MCF 10A (cell line): ENCODE data around the gene DNAH10. TPM values are rescaled to one million over a fixed set of nuclear protein-coding genes. Genes with fewer than 3 reads are reported as not detected.

Source experiments
- BruUV-seq: library from RNA; stranded (reverse); fragments of 400-500 nt; replicated peaks from 2 replicates; lab custom pipeline; 2021; lab: Mats Ljungman, UMichigan
- CTCF ChIA-PET: fragments of 300-600 bp; sonication (Branson Sonifier 250); formaldehyde crosslinking; extraction: SDS; loops from one replicate; lab custom pipeline; 2021; ENCODE audit warnings: antibody characterized with exemption, inconsistent platforms; lab: Yijun Ruan, JAX
- POLR2A ChIA-PET: fragments of 300-600, 350-650 bp; sonication (Branson Sonifier 250); formaldehyde crosslinking; extraction: SDS; loops from one replicate; lab custom pipeline; 2020; ENCODE audit warnings: antibody characterized with exemption, inconsistent platforms; lab: Yijun Ruan, JAX
- DNase-seq: peaks from one replicate; pipeline ENCODE4 v3.0.0-alpha.2; 2018; ENCODE audit not compliant: unreplicated experiment
- H3K27ac Mint-ChIP-seq: one replicate; pipeline ENCODE4 v1.8.0; 2022; ENCODE audit warnings: mild to moderate bottlenecking, low read depth, mixed read lengths; ENCODE audit not compliant: unreplicated experiment
- H3K27me3 Mint-ChIP-seq: one replicate; pipeline ENCODE4 v1.8.0; 2022; ENCODE audit warnings: mixed read lengths; ENCODE audit not compliant: insufficient read depth, unreplicated experiment
- H3K36me3 Mint-ChIP-seq: one replicate; pipeline ENCODE4 v1.8.0; 2022; ENCODE audit warnings: mild to moderate bottlenecking, moderate library complexity, mixed read lengths; ENCODE audit not compliant: insufficient read depth, unreplicated experiment
- H3K4me1 Mint-ChIP-seq: one replicate; pipeline ENCODE4 v1.8.0; 2022; ENCODE audit warnings: mixed read lengths; ENCODE audit not compliant: insufficient read depth, unreplicated experiment
- H3K4me3 Mint-ChIP-seq: one replicate; pipeline ENCODE4 v1.8.0; 2022; ENCODE audit warnings: mild to moderate bottlenecking, moderate library complexity, mixed read lengths; ENCODE audit not compliant: unreplicated experiment
- H3K9me3 Mint-ChIP-seq: one replicate; pipeline ENCODE4 v1.8.0; 2022; ENCODE audit warnings: mixed read lengths; ENCODE audit not compliant: unreplicated experiment
- CTCF ChIP-seq: fragments of 200-600 bp; IDR thresholded peaks from one replicate; pipeline ENCODE4 v1.8.0; 2022; ENCODE audit warnings: antibody characterized with exemption, mild to moderate bottlenecking; ENCODE audit not compliant: unreplicated experiment
- intact Hi-C: fragments of 100-400 bp; cut with micrococcal nuclease; formaldehyde crosslinking; loops from 2 replicates; pipeline ENCODE4 v1.14.1; 2022
- total RNA-seq: library from RNA; stranded (reverse); gene quantifications from 2 replicates; pipeline ENCODE4 v1.2.3, GENCODE V29; 2022

Gene DNAH10
- total RNA-seq, 1 experiment from 2014 or later, result 0.21 TPM

GRCh38 chr12:123939716-123940626 is 177.9 kb downstream of the DNAH10 start:
- Mint-ChIP-seq H3K27me3 (no peaks in the 10 kb centered on the region), H3K9me3 (no peaks in the 10 kb centered on the region), H3K4me3 (no peak overlapping the region), H3K4me1 (peaks cover 6% of the 10 kb centered on the region), H3K36me3 (peaks cover 7% of the 10 kb centered on the region), H3K27ac (no peak overlapping the region)
- no peak for DNase-seq
- TF ChIP-seq CTCF, result no peak
- ChIA-PET POLR2A (no interaction called here), CTCF (interaction anchor here (0.6 kb wide), 1 partner anchor 161 kb away, joined by 3 read pairs; no protein-coding TSS in a partner anchor)
- intact Hi-C loops, result no loop called here
- BruUV-seq, result no TSS peak

GRCh38 chr12:123940627-123940966 is 178.5 kb downstream of the DNAH10 start:
- Mint-ChIP-seq H3K4me3 (no peak overlapping the region), H3K36me3 (peaks cover 7% of the 10 kb centered on the region), H3K27me3 (no peaks in the 10 kb centered on the region), H3K4me1 (peaks cover 6% of the 10 kb centered on the region), H3K27ac (no peak overlapping the region), H3K9me3 (no peaks in the 10 kb centered on the region)
- intact Hi-C loops, result no loop called here
- TF ChIP-seq CTCF, result no peak
- BruUV-seq, result no TSS peak
- DNase-seq, result no peak
- CTCF ChIA-PET, result interaction anchor here (0.6 kb wide), 1 partner anchor 162 kb away, joined by 3 read pairs; no protein-coding TSS in a partner anchor
- POLR2A ChIA-PET, result interaction anchor here (0.6 kb wide), 1 partner anchor 708 kb away, joined by 5 read pairs; the partner anchor contains the start of genes MPHOSPH9 and MTRFR

GRCh38 chr12:123941000-123941399 is 178.9 kb downstream of the DNAH10 start:
- ChIA-PET POLR2A (interaction anchor here (0.6 kb wide), 1 partner anchor 708 kb away, joined by 5 read pairs; the partner anchor contains the start of genes MPHOSPH9 and MTRFR), CTCF (interaction anchor here (0.6 kb wide), 1 partner anchor 162 kb away, joined by 3 read pairs; no protein-coding TSS in a partner anchor)
- no TSS peak for BruUV-seq
- no peak for DNase-seq
- TF ChIP-seq CTCF, result no peak
- Mint-ChIP-seq H3K36me3 (peaks cover 7% of the 10 kb centered on the region), H3K4me1 (peaks cover 6% of the 10 kb centered on the region), H3K9me3 (no peaks in the 10 kb centered on the region), H3K27ac (no peak overlapping the region), H3K27me3 (no peaks in the 10 kb centered on the region), H3K4me3 (no peak overlapping the region)
- intact Hi-C loops, result no loop called here

DNA sequence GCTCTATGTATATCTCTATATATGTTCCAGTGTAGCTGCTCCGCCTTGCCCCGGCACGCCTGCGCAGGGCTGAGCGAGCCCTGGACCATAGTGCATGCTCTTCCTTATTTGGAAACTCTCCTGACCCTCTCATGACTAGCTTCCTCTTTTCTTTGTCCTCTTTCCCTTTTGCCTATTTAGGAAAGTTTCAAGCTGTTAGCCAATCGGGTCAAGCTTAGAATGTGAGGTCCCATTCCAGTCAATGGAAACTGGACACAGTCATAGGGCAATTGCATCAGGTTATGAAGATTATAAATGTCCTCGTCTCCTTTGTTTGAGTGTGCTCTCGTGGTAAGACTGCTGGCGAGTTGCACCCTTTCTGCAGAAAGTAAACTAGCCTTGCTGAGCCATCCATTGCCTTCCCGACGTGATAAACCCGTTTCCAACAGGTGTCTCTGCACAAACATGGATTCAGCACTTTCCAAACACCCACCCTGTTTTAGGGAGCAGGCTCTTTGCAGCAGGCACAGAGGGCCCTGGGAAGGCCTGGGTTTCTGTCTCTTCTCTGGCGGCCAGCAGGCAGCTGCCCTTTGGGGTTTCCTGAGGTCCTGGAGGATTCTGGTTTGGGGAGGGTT is 179.6 kb downstream of the DNAH10 start:
- DNase-seq, result peak; percentile 4
- CTCF ChIA-PET, result interaction anchor here (1.5 kb wide), 1 partner anchor 10 kb away, joined by 4 read pairs; no protein-coding TSS in a partner anchor
- peaks cover 6% of the 10 kb centered on the region for H3K4me1 Mint-ChIP-seq
- no peak overlapping the region for H3K4me3 Mint-ChIP-seq
- intact Hi-C loops, result no loop called here
- POLR2A ChIA-PET, result no interaction called here
- BruUV-seq, result no TSS peak
- H3K36me3 Mint-ChIP-seq, result peaks cover 2% of the 10 kb centered on the region
- no peaks in the 10 kb centered on the region for H3K27me3 Mint-ChIP-seq
- no peak for TF ChIP-seq CTCF
- H3K27ac Mint-ChIP-seq, result no peak overlapping the region
- no peaks in the 10 kb centered on the region for H3K9me3 Mint-ChIP-seq
